ENCODE results near the gene SLC41A3.

- TF ChIP-seq POLR2A (IDR thresholded peaks at IDR 0.05) = no peak
- TF ChIP-seq, protein P1, sequence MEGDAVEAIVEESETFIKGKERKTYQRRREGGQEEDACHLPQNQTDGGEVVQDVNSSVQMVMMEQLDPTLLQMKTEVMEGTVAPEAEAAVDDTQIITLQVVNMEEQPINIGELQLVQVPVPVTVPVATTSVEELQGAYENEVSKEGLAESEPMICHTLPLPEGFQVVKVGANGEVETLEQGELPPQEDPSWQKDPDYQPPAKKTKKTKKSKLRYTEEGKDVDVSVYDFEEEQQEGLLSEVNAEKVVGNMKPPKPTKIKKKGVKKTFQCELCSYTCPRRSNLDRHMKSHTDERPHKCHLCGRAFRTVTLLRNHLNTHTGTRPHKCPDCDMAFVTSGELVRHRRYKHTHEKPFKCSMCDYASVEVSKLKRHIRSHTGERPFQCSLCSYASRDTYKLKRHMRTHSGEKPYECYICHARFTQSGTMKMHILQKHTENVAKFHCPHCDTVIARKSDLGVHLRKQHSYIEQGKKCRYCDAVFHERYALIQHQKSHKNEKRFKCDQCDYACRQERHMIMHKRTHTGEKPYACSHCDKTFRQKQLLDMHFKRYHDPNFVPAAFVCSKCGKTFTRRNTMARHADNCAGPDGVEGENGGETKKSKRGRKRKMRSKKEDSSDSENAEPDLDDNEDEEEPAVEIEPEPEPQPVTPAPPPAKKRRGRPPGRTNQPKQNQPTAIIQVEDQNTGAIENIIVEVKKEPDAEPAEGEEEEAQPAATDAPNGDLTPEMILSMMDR (IDR thresholded peaks at IDR 0.05) = no peak
Observed at GRCh38 chr3:126026761-126027160, 57.2 kb downstream of the SLC41A3 start.

All from heart left ventricle (tissue), 13 donors.